ENCODE measurements around the gene HERC2.

HERC2 gene

GRCh38 chr15:28100516-28101195 lies 221.3 kb downstream of the HERC2 start:
- Histone ChIP-seq H2AFZ (ENCODE audit: low read depth, low read length) (no peak overlapping the region), H3K9me3 (ENCODE audit: insufficient read depth, low read length, severe bottlenecking) (no peaks in the 10 kb centered on the region), H3K4me3 (ENCODE audit: low read depth in 1 of 2, low read length in 2 of 2) (no peak overlapping the region), H3K79me2 (ENCODE audit: insufficient read depth, low read length) (no peaks in the 10 kb centered on the region), H3K27ac (ENCODE audit: low read length) (no peak overlapping the region), H3K4me2 (ENCODE audit: insufficient read depth, low read length) (no peak overlapping the region), H3K36me3 (ENCODE audit: insufficient read depth, low read length) (no peaks in the 10 kb centered on the region), H4K20me1 (ENCODE audit: insufficient read depth, low read length) (no peaks in the 10 kb centered on the region), H3K27me3 (ENCODE audit: insufficient read depth, low read length, poor library complexity) (no peaks in the 10 kb centered on the region), H3K9ac (ENCODE audit: low read depth, low read length) (no peak overlapping the region), H3K4me1 (ENCODE audit: insufficient read depth, low read length) (no peaks in the 10 kb centered on the region)
- ATAC-seq (ENCODE audit: insufficient read depth, low read depth) (0 out of 3 replicates have a peak, but pooled peaks have one; percentile 39), DNase-seq (no peak)
- TF ChIP-seq CTCF (IDR thresholded peaks at IDR 0.05; ENCODE audit: borderline replicate concordance, extremely low read depth, low read length, poor library complexity, severe bottlenecking) (no peak), EZH2 (IDR thresholded peaks at IDR 0.05; ENCODE audit: borderline replicate concordance, low read depth, low read length, severe bottlenecking) (no peak)

GRCh38 chr15:28099555-28100140 lies 222.3 kb downstream of the HERC2 start:
- Histone ChIP-seq H3K9ac (ENCODE audit: low read depth, low read length) (no peak overlapping the region), H3K36me3 (ENCODE audit: insufficient read depth, low read length) (no peaks in the 10 kb centered on the region), H4K20me1 (ENCODE audit: insufficient read depth, low read length) (no peaks in the 10 kb centered on the region), H3K9me3 (ENCODE audit: insufficient read depth, low read length, severe bottlenecking) (no peaks in the 10 kb centered on the region), H3K79me2 (ENCODE audit: insufficient read depth, low read length) (no peaks in the 10 kb centered on the region), H3K27me3 (ENCODE audit: insufficient read depth, low read length, poor library complexity) (no peaks in the 10 kb centered on the region), H2AFZ (ENCODE audit: low read depth, low read length) (no peak overlapping the region), H3K4me3 (ENCODE audit: low read depth in 1 of 2, low read length in 2 of 2) (no peak overlapping the region), H3K4me2 (ENCODE audit: insufficient read depth, low read length) (no peak overlapping the region), H3K27ac (ENCODE audit: low read length) (no peak overlapping the region), H3K4me1 (ENCODE audit: insufficient read depth, low read length) (no peaks in the 10 kb centered on the region)
- no peak for ATAC-seq (ENCODE audit: insufficient read depth, low read depth)
- no peak for DNase-seq
- no peak for TF ChIP-seq EZH2 (IDR thresholded peaks at IDR 0.05; ENCODE audit: borderline replicate concordance, low read depth, low read length, severe bottlenecking)
- no peak for TF ChIP-seq CTCF (IDR thresholded peaks at IDR 0.05; ENCODE audit: borderline replicate concordance, extremely low read depth, low read length, poor library complexity, severe bottlenecking)

- DNase-seq (no peak), ATAC-seq (ENCODE audit: insufficient read depth, low read depth) (no peak)
- H3K9me3 ChIP-seq (ENCODE audit: insufficient read depth, low read length, severe bottlenecking): no peaks in the 10 kb centered on the region
- no peaks in the 10 kb centered on the region for H3K79me2 ChIP-seq (ENCODE audit: insufficient read depth, low read length)
- no peak within 1 kb of the TSS for H3K9ac ChIP-seq (ENCODE audit: low read depth, low read length)
- H3K27me3 ChIP-seq (ENCODE audit: insufficient read depth, low read length, poor library complexity): no peaks in the 10 kb centered on the region
- H3K4me1 ChIP-seq (ENCODE audit: insufficient read depth, low read length): no peaks in the 10 kb centered on the region
- no peak within 1 kb of the TSS for H3K4me3 ChIP-seq (ENCODE audit: low read depth in 1 of 2, low read length in 2 of 2)
- no peak within 1 kb of the TSS for H3K4me2 ChIP-seq (ENCODE audit: insufficient read depth, low read length)
- H3K27ac ChIP-seq (ENCODE audit: low read length): no peak within 1 kb of the TSS
- H2AFZ ChIP-seq (ENCODE audit: low read depth, low read length): no peak within 1 kb of the TSS
- no peak for TF ChIP-seq EZH2 (IDR thresholded peaks at IDR 0.05; ENCODE audit: borderline replicate concordance, low read depth, low read length, severe bottlenecking)
- TF ChIP-seq CTCF (IDR thresholded peaks at IDR 0.05; ENCODE audit: borderline replicate concordance, extremely low read depth, low read length, poor library complexity, severe bottlenecking): peak; percentile 25
- H4K20me1 ChIP-seq (ENCODE audit: insufficient read depth, low read length): no peaks in the 10 kb centered on the region
- H3K36me3 ChIP-seq (ENCODE audit: insufficient read depth, low read length): no peaks in the 10 kb centered on the region
Measured at GRCh38 chr15:28098766-28099554, 223.0 kb downstream of the HERC2 start, which contains the start of gene OCA2. Gene OCA2, minus strand, starts transcription at chr15:28099315. Its CDS starts 17,441 bp downstream, at chr15:28081874.

Data from DND-41 (cell line).